Measurements from ENCODE around the gene PCBD1.

PCBD1 gene

GRCh38 chr10:70843333-70843732 is 45.0 kb downstream of the PCBD1 start:
- no peak overlapping the region for H2AFZ ChIP-seq (ENCODE audit: low read depth, low read length)
- TF ChIP-seq EZH2phosphoT487 (IDR thresholded peaks at IDR 0.05; ENCODE audit: low read depth) (no peak), CTCF (IDR thresholded peaks at IDR 0.05; ENCODE audit: low read depth, low read length) (no peak)
- H3K27ac ChIP-seq (ENCODE audit: low read length) = no peak overlapping the region
- H3K4me3 ChIP-seq (ENCODE audit: low read length) = no peak overlapping the region
- no peaks in the 10 kb centered on the region for H3K36me3 ChIP-seq (replicated peaks; ENCODE audit: low read depth, low read length)
- H4K20me1 ChIP-seq (ENCODE audit: insufficient read depth, low read length) = no peaks in the 10 kb centered on the region
- no peak overlapping the region for H3K4me2 ChIP-seq (ENCODE audit: low read length)
- no peaks in the 10 kb centered on the region for H3K4me1 ChIP-seq (ENCODE audit: low read length)
- H3K9ac ChIP-seq (ENCODE audit: low read length) = no peak overlapping the region
- H3K79me2 ChIP-seq (ENCODE audit: low read length) = no peaks in the 10 kb centered on the region
- H3K9me3 ChIP-seq (ENCODE audit: insufficient read depth, low read length) = no peaks in the 10 kb centered on the region
- H3K27me3 ChIP-seq (ENCODE audit: low read depth, low read length) = no peaks in the 10 kb centered on the region

DNA sequence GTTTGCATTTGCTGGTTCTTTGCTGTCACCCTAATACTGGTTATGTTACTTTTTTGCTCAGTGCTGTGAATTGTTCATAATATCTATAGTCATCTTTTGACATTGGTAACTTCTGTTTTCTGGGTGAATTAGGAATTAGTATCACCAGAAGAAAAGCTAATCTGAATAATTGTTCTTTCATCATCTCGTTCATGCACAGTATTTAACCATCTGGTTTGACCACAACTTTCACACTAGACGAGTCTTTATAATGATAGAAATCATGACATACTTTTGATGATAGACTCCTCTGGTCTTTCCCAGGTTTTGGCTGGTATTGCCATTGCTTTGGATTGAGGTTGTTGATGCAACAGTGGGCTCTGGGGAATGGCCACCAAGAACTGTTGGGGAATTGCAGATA is 47.5 kb downstream of the PCBD1 start:
- TF ChIP-seq CTCF (IDR thresholded peaks at IDR 0.05; ENCODE audit: low read depth, low read length) (no peak), EZH2phosphoT487 (IDR thresholded peaks at IDR 0.05; ENCODE audit: low read depth) (no peak)
- no peaks in the 10 kb centered on the region for H3K4me1 ChIP-seq (ENCODE audit: low read length)

DNA sequence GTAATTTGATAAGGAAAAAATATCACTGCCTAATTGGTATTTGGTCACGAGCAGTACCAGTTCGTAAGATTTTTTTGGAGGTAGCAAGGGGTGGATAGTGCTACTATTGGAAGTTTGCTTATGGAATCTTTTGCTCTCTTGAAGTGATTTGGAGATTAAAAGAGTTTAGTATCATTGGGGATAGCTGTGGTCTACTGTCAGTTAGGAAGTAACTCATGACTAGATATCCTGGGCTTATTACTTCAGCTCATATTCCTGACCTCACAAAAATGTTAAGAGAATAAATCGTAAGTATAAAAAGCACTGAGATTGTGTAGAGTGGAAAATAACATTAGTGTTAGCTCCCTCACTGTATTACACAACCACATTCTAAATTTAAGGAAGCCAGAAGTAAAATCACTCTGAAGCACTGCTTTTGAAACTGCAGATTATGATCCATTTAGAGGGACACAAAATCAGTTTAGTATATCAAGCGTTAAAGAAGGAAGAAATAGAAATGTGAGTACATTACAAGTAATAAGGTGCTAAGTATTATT is 50.0 kb downstream of the PCBD1 start:
- Histone ChIP-seq H3K27me3 (ENCODE audit: low read depth, low read length) (no peaks in the 10 kb centered on the region), H3K4me2 (ENCODE audit: low read length) (no peak overlapping the region), H3K4me3 (ENCODE audit: low read length) (no peak overlapping the region), H3K27ac (ENCODE audit: low read length) (no peak overlapping the region), H3K4me1 (ENCODE audit: low read length) (no peaks in the 10 kb centered on the region), H2AFZ (ENCODE audit: low read depth, low read length) (no peak overlapping the region), H3K9me3 (ENCODE audit: insufficient read depth, low read length) (no peaks in the 10 kb centered on the region), H3K9ac (ENCODE audit: low read length) (no peak overlapping the region), H3K79me2 (ENCODE audit: low read length) (no peaks in the 10 kb centered on the region), H4K20me1 (ENCODE audit: insufficient read depth, low read length) (no peaks in the 10 kb centered on the region), H3K36me3 (replicated peaks; ENCODE audit: low read depth, low read length) (peaks cover 3% of the 10 kb centered on the region)
- TF ChIP-seq CTCF (IDR thresholded peaks at IDR 0.05; ENCODE audit: low read depth, low read length) (no peak), EZH2phosphoT487 (IDR thresholded peaks at IDR 0.05; ENCODE audit: low read depth) (no peak)

More for the DNA sequence above, 47.5 kb downstream of the PCBD1 start:
- Histone ChIP-seq H3K9me3 (ENCODE audit: insufficient read depth, low read length) (no peaks in the 10 kb centered on the region), H3K79me2 (ENCODE audit: low read length) (no peaks in the 10 kb centered on the region), H3K9ac (ENCODE audit: low read length) (no peak overlapping the region), H4K20me1 (ENCODE audit: insufficient read depth, low read length) (no peaks in the 10 kb centered on the region), H3K27ac (ENCODE audit: low read length) (no peak overlapping the region), H3K27me3 (ENCODE audit: low read depth, low read length) (no peaks in the 10 kb centered on the region), H2AFZ (ENCODE audit: low read depth, low read length) (no peak overlapping the region), H3K4me3 (ENCODE audit: low read length) (no peak overlapping the region), H3K36me3 (replicated peaks; ENCODE audit: low read depth, low read length) (peaks cover 3% of the 10 kb centered on the region), H3K4me2 (ENCODE audit: low read length) (no peak overlapping the region)

DNA sequence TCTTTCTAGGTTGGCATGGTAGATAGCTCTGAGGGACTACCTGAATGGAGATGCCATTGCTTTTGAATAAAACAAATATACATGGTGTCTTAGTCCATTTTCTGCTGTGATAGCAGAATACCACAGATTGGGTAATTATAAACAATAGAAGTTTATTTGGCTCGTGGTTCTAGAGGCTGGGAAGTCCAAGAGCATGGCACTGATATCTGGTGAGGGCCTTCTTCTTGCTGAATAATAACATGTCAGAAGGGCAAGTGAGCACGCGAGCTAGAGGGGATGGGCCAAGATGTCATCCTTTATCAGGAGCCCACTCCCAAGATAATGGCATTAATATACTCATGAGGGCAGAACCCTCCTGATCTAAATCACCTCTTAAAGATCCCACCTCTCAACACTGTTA is 50.7 kb downstream of the PCBD1 start:
- no peaks in the 10 kb centered on the region for H4K20me1 ChIP-seq (ENCODE audit: insufficient read depth, low read length)
- no peak overlapping the region for H3K4me3 ChIP-seq (ENCODE audit: low read length)
- no peak overlapping the region for H3K9ac ChIP-seq (ENCODE audit: low read length)
- H3K79me2 ChIP-seq (ENCODE audit: low read length) = no peaks in the 10 kb centered on the region
- no peak overlapping the region for H3K27ac ChIP-seq (ENCODE audit: low read length)
- no peaks in the 10 kb centered on the region for H3K4me1 ChIP-seq (ENCODE audit: low read length)
- H3K27me3 ChIP-seq (ENCODE audit: low read depth, low read length) = no peaks in the 10 kb centered on the region
- H3K4me2 ChIP-seq (ENCODE audit: low read length) = no peak overlapping the region
- peaks cover 3% of the 10 kb centered on the region for H3K36me3 ChIP-seq (replicated peaks; ENCODE audit: low read depth, low read length)
- H3K9me3 ChIP-seq (ENCODE audit: insufficient read depth, low read length) = no peaks in the 10 kb centered on the region
- no peak for TF ChIP-seq EZH2phosphoT487 (IDR thresholded peaks at IDR 0.05; ENCODE audit: low read depth)
- no peak for TF ChIP-seq CTCF (IDR thresholded peaks at IDR 0.05; ENCODE audit: low read depth, low read length)
- no peak overlapping the region for H2AFZ ChIP-seq (ENCODE audit: low read depth, low read length)
